ENCODE measurements around the gene PHAF1.

The PHAF1 gene

GRCh38 chr16:67195676-67196075, 85.9 kb downstream of the PHAF1 start:
- DNase-seq (ENCODE audit: low read depth in 3 of 3) = no peak

GRCh38 chr16:67196881-67197280, 87.1 kb downstream of the PHAF1 start:
- no peak for DNase-seq (ENCODE audit: low read depth in 3 of 3)

- DNase-seq (ENCODE audit: low read depth in 3 of 3) = no peak
Measured at GRCh38 chr16:67197704-67198103, 88.0 kb downstream of the PHAF1 start.
